ENCODE data around the gene NUDT8. TPM values are rescaled to one million over a fixed set of nuclear protein-coding genes. Genes with fewer than 3 reads are reported as not detected.

NUDT8 gene
- total and polyA plus RNA-seq, 7 donors = 19.0 to 52.2 (median 34.8) TPM

DNA sequence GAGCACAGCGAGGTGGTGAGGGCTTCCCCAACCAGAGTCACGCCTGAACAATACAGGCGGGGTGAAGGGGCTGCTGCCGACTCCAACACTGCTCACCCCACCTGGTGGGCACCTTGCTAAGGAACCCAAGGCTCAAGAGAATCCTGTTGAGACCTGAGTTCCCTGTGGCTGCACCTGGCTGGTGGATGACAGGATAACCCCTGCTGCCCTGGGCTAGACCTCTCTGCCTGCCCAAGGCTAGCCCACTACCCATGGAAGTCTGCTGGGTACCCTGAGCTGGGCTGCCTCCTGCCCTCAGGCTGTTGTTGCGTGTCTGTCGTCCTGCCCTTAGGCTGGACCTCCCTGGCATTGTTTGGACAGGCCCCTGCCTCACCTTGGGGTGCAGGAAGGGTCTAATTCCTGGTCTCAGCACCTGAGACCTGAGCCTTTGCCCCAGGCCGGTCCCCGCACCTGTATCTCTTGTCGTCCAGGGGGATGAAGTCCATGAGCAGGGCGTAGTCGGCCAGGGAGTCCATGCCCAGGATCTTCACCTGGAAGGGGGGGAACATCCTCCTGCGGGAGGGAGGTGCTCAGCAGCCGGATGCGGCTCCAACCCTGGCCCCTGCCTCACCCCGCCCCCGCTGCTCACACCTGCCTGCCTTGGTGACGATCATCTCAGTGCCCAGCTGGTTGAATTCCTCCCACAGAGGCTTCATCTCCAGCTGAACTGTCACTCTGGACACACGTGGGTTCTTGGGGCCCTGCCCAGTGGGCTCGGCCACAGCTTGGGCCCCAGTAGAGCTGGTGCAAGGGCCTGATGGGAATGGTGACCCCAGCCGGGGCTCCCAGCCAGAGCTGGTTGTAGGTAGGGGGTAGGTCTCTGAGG, 4.9 kb upstream of the NUDT8 start:
- Histone ChIP-seq H3K4me3 (no peak overlapping the region), H3K4me1 (peaks cover 6% of the 10 kb centered on the region), H3K36me3 (ENCODE audit: insufficient read depth in 1 of 2, low read depth in 1 of 2) (no peaks in the 10 kb centered on the region), H3K9me3 (no peaks in the 10 kb centered on the region), H3K27me3 (ENCODE audit: insufficient read depth in 3 of 3, low read length in 2 of 3) (peaks cover 0 to 4% (median 0%) of the 10 kb centered on the region in 3 donors), H3K27ac (no peak overlapping the region)
- TF ChIP-seq, protein P1, sequence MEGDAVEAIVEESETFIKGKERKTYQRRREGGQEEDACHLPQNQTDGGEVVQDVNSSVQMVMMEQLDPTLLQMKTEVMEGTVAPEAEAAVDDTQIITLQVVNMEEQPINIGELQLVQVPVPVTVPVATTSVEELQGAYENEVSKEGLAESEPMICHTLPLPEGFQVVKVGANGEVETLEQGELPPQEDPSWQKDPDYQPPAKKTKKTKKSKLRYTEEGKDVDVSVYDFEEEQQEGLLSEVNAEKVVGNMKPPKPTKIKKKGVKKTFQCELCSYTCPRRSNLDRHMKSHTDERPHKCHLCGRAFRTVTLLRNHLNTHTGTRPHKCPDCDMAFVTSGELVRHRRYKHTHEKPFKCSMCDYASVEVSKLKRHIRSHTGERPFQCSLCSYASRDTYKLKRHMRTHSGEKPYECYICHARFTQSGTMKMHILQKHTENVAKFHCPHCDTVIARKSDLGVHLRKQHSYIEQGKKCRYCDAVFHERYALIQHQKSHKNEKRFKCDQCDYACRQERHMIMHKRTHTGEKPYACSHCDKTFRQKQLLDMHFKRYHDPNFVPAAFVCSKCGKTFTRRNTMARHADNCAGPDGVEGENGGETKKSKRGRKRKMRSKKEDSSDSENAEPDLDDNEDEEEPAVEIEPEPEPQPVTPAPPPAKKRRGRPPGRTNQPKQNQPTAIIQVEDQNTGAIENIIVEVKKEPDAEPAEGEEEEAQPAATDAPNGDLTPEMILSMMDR (IDR thresholded peaks at IDR 0.05) = no peak
- intact Hi-C loops (cut with DNase I) = loop anchor here in 1 of 2 donors (10.0 kb wide), 1 partner anchor 170 kb away; no protein-coding TSS in a partner anchor
- ATAC-seq (no peak), DNase-seq (no peak)
- WGBS, 3 donors = 71 to 75% (median 71%) methylated on average over 19 to 20 of the region's 20 CpGs

DNA sequence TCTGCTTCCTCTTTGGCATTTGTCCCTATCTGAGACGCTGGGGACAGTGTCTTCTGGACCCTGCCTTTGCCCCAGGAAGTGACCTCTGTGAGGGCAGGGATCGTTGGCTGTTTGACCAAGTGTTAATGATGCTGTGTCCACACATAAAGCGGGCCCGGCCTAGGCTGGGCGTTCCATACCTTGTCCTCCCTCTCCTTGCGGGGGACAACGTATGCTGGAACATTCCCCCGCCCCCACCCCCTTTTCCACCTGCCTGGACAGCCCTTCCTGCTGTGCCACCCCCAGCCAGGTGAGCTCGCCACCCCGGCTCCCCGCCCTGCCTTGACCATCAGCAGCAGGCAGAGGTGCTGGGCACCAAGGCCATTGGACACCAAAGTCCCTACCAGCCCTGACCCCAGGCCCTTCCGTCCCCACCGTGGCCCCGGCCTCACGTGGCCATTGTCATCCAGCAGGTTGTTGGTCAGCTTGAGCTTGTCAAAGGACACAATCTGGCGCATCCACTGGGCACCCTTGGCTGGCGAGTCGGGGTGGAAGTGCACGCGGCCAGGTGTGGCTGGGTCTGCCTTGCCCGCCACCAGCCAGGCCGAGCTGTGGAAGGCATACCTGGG, 4.1 kb upstream of the NUDT8 start:
- no peak overlapping the region for H3K27ac ChIP-seq
- TF ChIP-seq, protein P1 (IDR thresholded peaks at IDR 0.05) = no peak
- H3K27me3 ChIP-seq (ENCODE audit: insufficient read depth in 3 of 3, low read length in 2 of 3) = no peaks in the 10 kb centered on the region
- ATAC-seq (no peak), DNase-seq (no peak)
- 81 to 86% (median 83%) methylated on average over 21 to 22 of the region's 22 CpGs for WGBS, 3 donors
- H3K4me3 ChIP-seq = no peak overlapping the region
- intact Hi-C loops (cut with DNase I) = loop anchor here in 1 of 2 donors (10.0 kb wide), 1 partner anchor 171 kb away; no protein-coding TSS in a partner anchor
- peaks cover 12% of the 10 kb centered on the region for H3K4me1 ChIP-seq
- H3K36me3 ChIP-seq (ENCODE audit: insufficient read depth in 1 of 2, low read depth in 1 of 2) = no peaks in the 10 kb centered on the region
- no peaks in the 10 kb centered on the region for H3K9me3 ChIP-seq

DNA sequence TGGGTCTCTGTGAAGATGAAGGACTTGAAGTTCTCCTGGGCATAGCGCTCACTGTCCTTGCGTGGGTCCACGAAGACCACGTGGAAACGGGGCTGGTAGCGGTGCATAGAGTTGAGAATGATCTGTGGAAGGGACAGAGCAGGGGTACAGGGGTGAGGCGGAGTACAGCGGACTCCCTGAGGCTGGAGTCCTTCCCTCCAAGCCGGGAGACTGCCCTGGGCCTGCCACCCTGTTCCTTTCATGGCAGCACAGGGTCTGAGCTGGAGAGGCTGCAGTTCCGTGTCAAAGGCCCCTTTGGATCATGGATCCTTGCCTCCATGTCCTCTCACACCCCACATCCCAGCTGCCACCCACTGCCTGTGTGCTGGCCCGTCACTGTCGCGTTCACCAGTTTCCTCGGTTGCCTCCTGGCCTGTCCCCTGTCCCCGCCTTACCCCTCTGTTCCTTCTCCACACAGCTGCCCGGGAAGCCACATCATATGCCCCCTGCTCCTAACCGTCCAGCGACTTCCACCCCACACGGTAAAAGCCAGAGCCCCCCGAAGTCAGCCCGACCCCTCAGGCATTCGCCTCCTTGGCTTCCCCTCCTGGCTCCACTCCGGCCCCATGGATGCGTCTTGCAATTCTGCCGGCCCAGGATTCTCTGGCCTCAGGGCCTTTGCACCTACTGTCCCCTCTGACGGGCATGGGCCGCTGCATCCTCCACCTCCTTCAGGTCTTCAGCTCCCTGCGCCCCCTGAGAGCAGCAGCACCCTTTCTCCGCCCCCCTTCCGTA, 3.4 kb upstream of the NUDT8 start:
- Histone ChIP-seq H3K4me3 (no peak overlapping the region), H3K36me3 (ENCODE audit: insufficient read depth in 1 of 2, low read depth in 1 of 2) (no peaks in the 10 kb centered on the region), H3K4me1 (peaks cover 15% of the 10 kb centered on the region), H3K27ac (no peak overlapping the region), H3K9me3 (no peaks in the 10 kb centered on the region), H3K27me3 (ENCODE audit: insufficient read depth in 3 of 3, low read length in 2 of 3) (no peaks in the 10 kb centered on the region)
- intact Hi-C loops (cut with DNase I) = loop anchor here in 1 of 2 donors (10.0 kb wide), 1 partner anchor 172 kb away; no protein-coding TSS in a partner anchor
- TF ChIP-seq, protein P1 (IDR thresholded peaks at IDR 0.05) = no peak
- ATAC-seq (no peak), DNase-seq (no peak)
- WGBS, 3 donors = 89 to 92% (median 90%) methylated on average over 30 of the region's 30 CpGs

GRCh38 chr11:67632175-67632981, 2.6 kb upstream of the NUDT8 start:
- 78 to 88% (median 82%) methylated on average over 12 of the region's 12 CpGs for WGBS, 3 donors
- no peak overlapping the region for H3K27ac ChIP-seq
- no peaks in the 10 kb centered on the region for H3K36me3 ChIP-seq (ENCODE audit: insufficient read depth in 1 of 2, low read depth in 1 of 2)
- no peak overlapping the region for H3K4me3 ChIP-seq
- TF ChIP-seq, protein P1 (IDR thresholded peaks at IDR 0.05) = no peak
- DNase-seq (no peak), ATAC-seq (no peak)
- no peaks in the 10 kb centered on the region for H3K27me3 ChIP-seq (ENCODE audit: insufficient read depth in 3 of 3, low read length in 2 of 3)
- H3K9me3 ChIP-seq = no peaks in the 10 kb centered on the region
- intact Hi-C loops (cut with DNase I) = loop anchor here in 1 of 2 donors (10.0 kb wide), 1 partner anchor 172 kb away; no protein-coding TSS in a partner anchor
- H3K4me1 ChIP-seq = peaks cover 15% of the 10 kb centered on the region
